COLO668 (cell line): ENCODE data around the gene OR10D3.
"Not testable (repeated sequence)": the region's sequence is repeated elsewhere in the genome, so short reads cannot be mapped to it uniquely, and the experiment has no call there.

ENCODE experiments used
- DNase-seq: peaks from one replicate; lab custom pipeline; 2025; ENCODE audit not compliant: unreplicated experiment; lab: John Stamatoyannopoulos, UW

OR10D3 gene

GRCh38 chr11:124183068-124183467 is at the start of gene OR10D3:
Gene OR10D3, plus strand, starts transcription at chr11:124183345. Its CDS starts 1,925 bp downstream, at chr11:124185270.
- no peak for DNase-seq

DNA sequence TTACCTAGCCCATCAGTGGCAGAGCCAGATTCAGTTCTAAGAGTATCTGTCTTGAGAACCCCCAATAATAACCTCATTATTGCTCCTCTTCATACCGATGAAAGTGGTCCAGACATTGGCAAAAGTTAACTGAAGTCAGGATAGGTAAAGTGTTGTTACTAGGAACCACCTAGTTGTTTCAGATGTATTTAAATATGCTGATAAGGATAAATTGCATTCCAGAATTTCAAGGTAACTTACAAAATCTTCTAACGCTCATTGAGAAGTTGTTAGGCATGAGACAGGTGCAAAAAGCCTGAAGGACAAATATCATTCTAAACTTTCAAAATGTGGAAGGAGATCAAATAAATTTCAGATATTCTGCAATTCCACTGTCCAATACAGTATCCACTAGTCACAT is 40.1 kb upstream of the OR10D3 start:
- DNase-seq: no peak

GRCh38 chr11:124147951-124148350 is 35.2 kb upstream of the OR10D3 start:
- no peak for DNase-seq

GRCh38 chr11:124150684-124151083 is 32.5 kb upstream of the OR10D3 start:
- DNase-seq: no peak

- DNase-seq: no peak
These were observed 30.3 kb upstream of the OR10D3 start for GRCh38 chr11:124152770-124153407.

DNA sequence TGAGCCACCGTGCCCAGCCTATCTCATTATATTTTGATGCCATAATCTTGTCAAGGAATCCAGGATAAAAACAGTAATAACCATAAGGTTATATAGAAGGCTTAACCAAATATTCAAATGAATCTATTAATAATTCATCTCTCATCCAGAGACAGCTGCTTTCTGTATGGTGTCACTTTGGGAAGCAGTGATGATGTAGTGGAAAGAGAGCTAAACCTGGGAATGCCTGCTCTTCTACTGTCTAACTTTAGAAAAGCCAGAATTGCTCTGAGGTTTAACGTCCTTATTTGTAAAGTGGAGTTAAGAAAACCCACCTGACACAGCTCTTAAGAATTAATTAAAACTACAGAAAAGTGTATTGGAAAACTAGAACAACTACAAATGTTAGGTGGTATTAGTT is 29.3 kb upstream of the OR10D3 start:
- DNase-seq: no peak

DNA sequence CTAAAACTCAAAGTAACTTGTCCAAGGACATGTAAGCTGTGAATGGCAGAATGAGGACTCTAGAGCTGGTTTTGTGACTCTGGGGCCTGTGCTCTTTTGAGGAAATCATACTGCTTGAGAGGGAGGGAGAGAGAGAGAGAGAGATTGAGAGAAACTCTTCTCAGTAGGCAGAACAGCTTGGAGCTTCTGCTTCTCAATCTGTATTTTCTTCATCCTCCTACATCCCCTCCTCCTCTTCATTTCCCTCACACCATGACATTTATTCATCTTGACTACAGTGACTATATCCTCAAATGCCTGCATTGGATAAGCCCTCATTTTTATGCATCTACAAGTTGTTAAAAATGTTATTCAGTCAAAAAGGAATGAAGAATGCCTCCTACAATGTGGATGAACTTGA is 23.7 kb upstream of the OR10D3 start:
- DNase-seq: no peak

DNA sequence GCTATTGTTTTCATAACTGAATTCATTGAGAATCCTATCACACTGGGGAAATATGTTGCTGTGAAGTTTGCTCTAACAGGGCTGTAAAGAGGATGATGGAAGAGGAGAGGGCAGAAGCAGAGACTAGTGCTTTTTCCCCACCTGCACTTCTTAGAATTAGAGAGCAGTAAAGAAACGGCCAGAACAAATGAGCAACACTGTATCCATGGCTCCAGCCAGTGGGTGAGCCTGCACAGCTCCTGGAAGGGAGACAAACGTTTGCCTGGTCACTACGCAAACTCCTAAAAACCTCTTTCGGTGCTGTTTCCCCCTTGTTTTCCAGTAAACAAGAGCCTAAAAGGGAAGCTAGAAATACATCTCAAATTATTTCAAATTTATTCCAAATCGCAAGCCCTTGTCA is 22.2 kb upstream of the OR10D3 start:
- DNase-seq: no peak

DNA sequence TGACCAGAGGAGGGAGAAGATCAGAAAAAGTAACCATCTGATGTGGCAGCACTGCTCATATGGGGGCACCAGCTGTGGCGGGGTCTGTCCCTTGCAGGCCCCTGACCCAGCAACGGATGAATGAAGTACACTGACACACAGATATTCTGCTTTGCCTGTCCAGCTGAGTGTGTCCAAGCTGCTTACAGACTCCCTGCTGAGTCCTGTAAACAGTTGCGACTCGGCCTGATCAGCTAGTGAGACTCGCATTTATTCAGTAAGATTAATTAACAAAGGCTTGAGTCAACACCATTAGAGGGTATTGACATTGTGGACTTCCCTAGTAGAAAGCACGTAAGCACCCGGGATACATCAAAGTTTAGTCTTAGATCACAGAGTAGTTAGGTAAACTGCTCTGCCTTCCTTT is 15.3 kb upstream of the OR10D3 start:
- DNase-seq: peak; percentile 40

- no peak for DNase-seq
These were observed 14.3 kb upstream of the OR10D3 start for GRCh38 chr11:124168796-124169195.

DNA sequence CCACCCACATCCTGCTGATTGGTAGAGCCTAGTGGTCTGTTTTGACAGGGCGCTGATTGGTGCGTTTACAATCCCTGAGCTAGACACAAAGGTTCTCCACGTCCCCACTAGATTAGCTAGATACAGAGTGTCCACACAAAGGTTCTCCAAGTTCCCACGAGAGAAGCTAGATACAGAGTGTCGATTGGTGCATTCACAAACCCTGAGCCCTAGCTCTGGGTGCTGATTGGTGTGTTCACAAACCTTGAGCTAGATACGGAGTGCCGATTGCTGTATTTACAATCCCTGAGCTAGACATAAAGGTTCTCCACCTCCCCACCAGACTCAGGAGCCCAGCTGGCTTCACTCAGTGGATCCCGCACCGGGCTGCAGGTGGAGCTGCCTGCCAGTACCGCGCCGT is 12.8 kb upstream of the OR10D3 start:
- DNase-seq: not testable (repeated sequence)

DNA sequence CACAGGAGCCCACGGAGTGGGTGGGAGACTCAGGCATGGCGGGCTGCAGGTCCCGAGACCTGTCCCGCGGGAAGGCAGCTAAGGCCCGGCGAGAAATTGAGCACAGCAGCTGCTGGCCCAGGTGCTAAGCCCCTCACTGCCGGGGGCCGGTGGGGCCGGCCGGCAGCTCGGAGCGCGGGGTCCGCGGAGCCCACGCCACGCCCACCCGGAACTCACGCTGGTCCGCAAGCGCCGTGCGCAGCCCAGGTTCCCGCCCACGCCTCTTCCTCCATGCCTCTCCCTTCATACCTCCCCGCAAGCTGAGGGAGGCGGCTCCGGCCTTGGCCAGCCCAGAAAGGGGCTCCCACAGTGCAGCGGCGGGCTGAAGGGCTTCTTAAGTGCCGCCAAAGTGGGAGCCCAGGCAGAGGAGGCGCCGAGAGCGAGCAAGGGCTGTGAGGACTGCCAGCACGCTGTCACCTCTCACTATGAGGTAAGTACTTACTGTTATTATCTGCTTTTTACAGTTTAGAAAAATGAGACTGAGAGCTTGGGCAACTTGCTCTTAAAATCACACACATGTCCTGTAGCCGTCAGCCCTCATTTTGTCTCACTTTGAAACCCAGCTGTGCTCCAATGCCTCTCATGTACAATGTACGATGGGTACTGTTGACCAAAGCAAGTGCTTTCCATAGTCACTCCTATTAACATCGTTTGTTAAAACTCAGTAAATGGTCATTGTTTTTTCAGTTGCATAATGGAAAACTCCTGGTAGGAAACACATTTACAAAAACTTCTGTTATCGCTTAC is 12.2 kb upstream of the OR10D3 start:
- no peak for DNase-seq

DNA sequence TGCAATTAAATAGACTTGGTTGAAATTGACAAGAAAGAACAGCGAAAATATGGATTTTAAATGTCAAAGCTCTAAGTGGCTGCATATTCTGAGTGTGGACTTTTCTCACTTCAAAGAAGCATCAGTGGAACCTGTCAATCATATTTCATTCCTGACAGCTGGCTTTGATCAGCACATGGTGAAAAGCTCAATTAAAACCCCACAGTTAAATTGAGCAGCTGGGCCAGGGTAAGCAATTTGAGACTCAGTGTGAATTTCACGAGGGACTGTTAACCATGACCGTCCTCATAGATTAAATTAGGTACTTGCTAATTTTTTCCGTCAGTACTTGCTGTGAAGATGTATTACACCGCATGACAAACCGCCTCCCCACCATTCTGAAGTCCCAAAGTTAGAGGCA is 11.0 kb upstream of the OR10D3 start:
- no peak for DNase-seq

DNA sequence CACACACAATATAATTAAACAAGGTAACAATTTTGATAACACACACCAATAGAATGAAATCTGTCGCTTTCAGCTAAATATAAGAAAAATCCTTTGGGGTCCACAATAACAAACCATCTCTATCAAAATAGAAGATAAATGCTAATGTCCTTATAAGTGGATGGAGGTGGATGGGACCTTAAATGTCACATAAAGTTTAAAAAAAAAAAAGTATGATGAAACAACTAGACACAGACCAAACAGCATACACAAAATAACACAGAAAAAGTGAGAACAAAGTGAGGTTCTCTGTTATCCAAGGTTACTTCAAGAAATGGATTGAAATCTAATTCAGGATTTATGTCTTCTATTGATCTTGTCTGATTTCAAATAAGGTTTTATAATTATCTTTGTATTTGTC is 10.5 kb upstream of the OR10D3 start:
- DNase-seq: no peak

- DNase-seq: peak; percentile 51
These were observed 9.1 kb upstream of the OR10D3 start for GRCh38 chr11:124174001-124174583.

GRCh38 chr11:124176925-124177715 is 6.0 kb upstream of the OR10D3 start:
- DNase-seq: no peak

- no peak for DNase-seq
These were observed 3.8 kb upstream of the OR10D3 start for GRCh38 chr11:124179310-124179709.

GRCh38 chr11:124190298-124191139 is 7.4 kb downstream of the OR10D3 start:
- DNase-seq: no peak

DNA sequence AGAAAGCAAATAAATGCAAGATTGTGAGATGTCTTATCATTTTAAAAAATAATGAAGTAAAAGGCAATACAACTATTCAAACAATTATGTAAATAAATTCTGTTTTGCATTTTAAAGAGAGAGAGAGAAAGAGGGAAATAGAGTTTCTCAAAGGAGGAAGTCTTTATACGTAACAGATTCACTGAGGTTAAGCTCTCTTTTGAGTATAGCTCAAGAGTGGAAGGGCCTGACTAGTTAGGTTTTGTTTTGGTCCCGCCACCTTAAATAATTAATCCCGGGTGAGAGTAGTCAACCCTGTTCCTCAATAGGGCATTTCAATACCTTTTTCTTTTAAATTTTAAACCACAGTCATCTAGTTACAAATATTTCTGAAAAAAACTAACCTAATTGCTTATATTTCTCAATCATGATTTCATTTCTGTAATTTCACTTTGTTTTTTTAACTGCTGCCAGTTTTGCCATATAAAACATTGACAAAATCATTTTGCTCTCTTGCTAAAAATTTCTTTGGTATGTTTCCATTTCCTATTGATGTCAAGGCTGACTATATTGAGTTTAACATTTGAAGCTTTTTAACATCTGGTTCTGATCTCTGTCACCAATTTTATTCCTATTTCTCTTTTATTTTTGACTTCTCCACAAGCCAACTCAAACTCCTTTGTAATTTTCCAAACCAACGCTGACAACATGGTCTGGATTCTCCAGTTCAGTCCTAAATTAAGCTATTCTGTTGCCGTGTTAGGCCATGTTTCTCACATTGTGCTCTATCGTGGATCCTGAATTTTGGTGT is 10.3 kb downstream of the OR10D3 start:
- DNase-seq: no peak
